CD4-positive, alpha-beta T cell treated with Interleukin-2 at 100 ng/mL for 4 hours (primary cell): ENCODE data around the gene FBXO47.
"Not testable (repeated sequence)": the region's sequence is repeated elsewhere in the genome, so short reads cannot be mapped to it uniquely, and the experiment has no call there.

Experiments used
- DNase-seq: peaks from one replicate; pipeline ENCODE4 v3.0.0-alpha.2; 2020; ENCODE audit warnings: low spot score

The FBXO47 gene

GRCh38 chr17:38980490-38981217 is 13.5 kb upstream of the FBXO47 start:
- DNase-seq, result no peak

- DNase-seq, result no peak
Measured at GRCh38 chr17:38978180-38978579, 11.0 kb upstream of the FBXO47 start.

GRCh38 chr17:38976187-38976551 is 9.0 kb upstream of the FBXO47 start:
- DNase-seq, result peak; percentile 5

- DNase-seq, result no peak
Measured at GRCh38 chr17:38970804-38971203, 3.6 kb upstream of the FBXO47 start.

- DNase-seq, result no peak
Measured at GRCh38 chr17:38970128-38970527, 2.9 kb upstream of the FBXO47 start.

GRCh38 chr17:38969281-38969680 is 2.1 kb upstream of the FBXO47 start:
- DNase-seq, result no peak

GRCh38 chr17:38961413-38961812 is 5.8 kb downstream of the FBXO47 start:
- no peak for DNase-seq

- DNase-seq, result no peak
Measured at GRCh38 chr17:38960402-38960801, 6.8 kb downstream of the FBXO47 start.

GRCh38 chr17:38959508-38959907 is 7.7 kb downstream of the FBXO47 start:
- no peak for DNase-seq

GRCh38 chr17:38958756-38959155 is 8.4 kb downstream of the FBXO47 start:
- no peak for DNase-seq

GRCh38 chr17:38958326-38958725 is 8.9 kb downstream of the FBXO47 start:
- DNase-seq, result no peak

GRCh38 chr17:38953800-38954199 is 13.4 kb downstream of the FBXO47 start:
- not testable (repeated sequence) for DNase-seq

GRCh38 chr17:38947189-38947588 is 20.0 kb downstream of the FBXO47 start:
- no peak for DNase-seq

- no peak for DNase-seq
Measured at GRCh38 chr17:38943607-38944006, 23.6 kb downstream of the FBXO47 start.

- no peak for DNase-seq
Measured at GRCh38 chr17:38942696-38943334, 24.4 kb downstream of the FBXO47 start.

GRCh38 chr17:38940404-38940803 is 26.8 kb downstream of the FBXO47 start:
- DNase-seq, result no peak

- DNase-seq, result no peak
Measured at GRCh38 chr17:38939987-38940386, 27.2 kb downstream of the FBXO47 start.

- not testable (repeated sequence) for DNase-seq
Measured at GRCh38 chr17:38933962-38934361, 33.2 kb downstream of the FBXO47 start.

GRCh38 chr17:38930782-38931181 is 36.4 kb downstream of the FBXO47 start:
- DNase-seq, result not testable (repeated sequence)

- peak; percentile 21 for DNase-seq
Measured at GRCh38 chr17:38926293-38927070, 40.7 kb downstream of the FBXO47 start.

- DNase-seq, result peak; percentile 32
Measured at GRCh38 chr17:38925263-38925995, 41.8 kb downstream of the FBXO47 start, which contains the start of gene LASP1NB. TSS of gene LASP1NB (plus strand) at chr17:38925614.
